Measurements from ENCODE around the gene PLEKHM2. TPM values are rescaled to one million over a fixed set of nuclear protein-coding genes. Genes with fewer than 3 reads are reported as not detected.

PLEKHM2 gene
- total and polyA plus RNA-seq, 9 donors, result 22.1 to 81.8 (median 50.1) TPM

- H3K9me3 ChIP-seq, result no peaks in the 10 kb centered on the region
- no peaks in the 10 kb centered on the region for H3K36me3 ChIP-seq
- intact Hi-C loops (cut with DNase I), result no loop called here
- 3 to 7% (median 5%) methylated on average over 12 of the region's 12 CpGs for WGBS, 3 donors
- no peaks in the 10 kb centered on the region for H3K27me3 ChIP-seq
- peaks cover 14% of the 10 kb centered on the region for H3K4me1 ChIP-seq (ENCODE audit: insufficient read depth)
- H3K27ac ChIP-seq, result peak overlapping the region; percentile 76 to 77
- TF ChIP-seq CTCF (IDR thresholded peaks at IDR 0.05) (no peak), POLR2A (IDR thresholded peaks at IDR 0.05) (peak; percentile 25), EP300 (IDR thresholded peaks at IDR 0.05) (no peak)
- H3K4me3 ChIP-seq, result peak overlapping the region; percentile 24
- peak; percentile 73 to 84 (median 75) for DNase-seq
Observed at GRCh38 chr1:15760520-15761211, 76.5 kb downstream of the PLEKHM2 start.

- intact Hi-C loops (cut with DNase I), result no loop called here
- TF ChIP-seq POLR2A (IDR thresholded peaks at IDR 0.05), result no peak
- TF ChIP-seq CTCF (IDR thresholded peaks at IDR 0.05), result no peak
- no peak for TF ChIP-seq EP300 (IDR thresholded peaks at IDR 0.05)
Observed at GRCh38 chr1:15761366-15762128, 77.4 kb downstream of the PLEKHM2 start.

GRCh38 chr1:15762546-15762945 is 78.4 kb downstream of the PLEKHM2 start:
- TF ChIP-seq EP300 (IDR thresholded peaks at IDR 0.05) (no peak), POLR2A (IDR thresholded peaks at IDR 0.05) (no peak), CTCF (IDR thresholded peaks at IDR 0.05) (no peak)
- Histone ChIP-seq H3K9me3 (no peaks in the 10 kb centered on the region), H3K27me3 (no peaks in the 10 kb centered on the region), H3K4me1 (ENCODE audit: insufficient read depth) (peaks cover 11% of the 10 kb centered on the region), H3K36me3 (no peaks in the 10 kb centered on the region), H3K4me3 (no peak overlapping the region), H3K27ac (no peak overlapping the region)
- DNase-seq, result no peak
- intact Hi-C loops (cut with DNase I), result no loop called here
- 59 to 74% (median 62%) methylated on average over 10 of the region's 10 CpGs for WGBS, 3 donors

More at GRCh38 chr1:15761366-15762128, 77.4 kb downstream of the PLEKHM2 start:
- Histone ChIP-seq H3K27me3 (no peaks in the 10 kb centered on the region), H3K4me1 (ENCODE audit: insufficient read depth) (peaks cover 14% of the 10 kb centered on the region), H3K4me3 (no peak overlapping the region), H3K9me3 (no peaks in the 10 kb centered on the region), H3K27ac (peak overlapping the region; percentile 76 to 77), H3K36me3 (no peaks in the 10 kb centered on the region)
- DNase-seq, result no peak
- WGBS, 3 donors, result 24 to 33% (median 29%) methylated on average over 8 of the region's 8 CpGs

GRCh38 chr1:15764269-15764764 is 80.2 kb downstream of the PLEKHM2 start:
- no peak overlapping the region for H3K27ac ChIP-seq
- no peak for TF ChIP-seq CTCF (IDR thresholded peaks at IDR 0.05)
- TF ChIP-seq POLR2A (IDR thresholded peaks at IDR 0.05), result no peak
- no peak for TF ChIP-seq EP300 (IDR thresholded peaks at IDR 0.05)
- peaks cover 11% of the 10 kb centered on the region for H3K4me1 ChIP-seq (ENCODE audit: insufficient read depth)
- intact Hi-C loops (cut with DNase I), result no loop called here
- no peak for DNase-seq
- H3K4me3 ChIP-seq, result no peak overlapping the region
- no peaks in the 10 kb centered on the region for H3K27me3 ChIP-seq
- no peaks in the 10 kb centered on the region for H3K36me3 ChIP-seq
- H3K9me3 ChIP-seq, result no peaks in the 10 kb centered on the region
- 49 to 64% (median 62%) methylated on average over 10 of the region's 10 CpGs for WGBS, 3 donors

All from ovary (tissue), 9 donors.